NCI-H146 treated with DMSO at 0.1 percent for 48 hours (cell line): ENCODE results near the gene GOLGA3.
A peak's percentile ranks its signal among the peaks of the same experiment; 100 is the strongest.
"Not testable (repeated sequence)": the region's sequence is repeated elsewhere in the genome, so short reads cannot be mapped to it uniquely, and the experiment has no call there.

ENCODE experiments used
- DNase-seq: peaks from one replicate; lab custom pipeline; 2025; ENCODE audit not compliant: unreplicated experiment; lab: John Stamatoyannopoulos, UW

Gene GOLGA3

GRCh38 chr12:132779781-132780353, 48.8 kb downstream of the GOLGA3 start:
- DNase-seq, result no peak

GRCh38 chr12:132777614-132778013, 51.1 kb downstream of the GOLGA3 start:
- DNase-seq, result no peak

GRCh38 chr12:132776816-132777568, 51.7 kb downstream of the GOLGA3 start:
- no peak for DNase-seq

- not testable (repeated sequence) for DNase-seq
These were observed 52.4 kb downstream of the GOLGA3 start for GRCh38 chr12:132776230-132776625.

- DNase-seq, result no peak
These were observed 53.0 kb downstream of the GOLGA3 start for GRCh38 chr12:132775502-132776229.

GRCh38 chr12:132774646-132775275, 53.9 kb downstream of the GOLGA3 start:
- DNase-seq, result no peak

GRCh38 chr12:132774159-132774558, 54.5 kb downstream of the GOLGA3 start:
- no peak for DNase-seq

GRCh38 chr12:132773077-132773955, 55.4 kb downstream of the GOLGA3 start:
- no peak for DNase-seq

GRCh38 chr12:132772606-132773005, 56.1 kb downstream of the GOLGA3 start:
- no peak for DNase-seq

GRCh38 chr12:132771126-132771838, 57.4 kb downstream of the GOLGA3 start:
- DNase-seq, result no peak

- DNase-seq, result no peak
These were observed 62.1 kb downstream of the GOLGA3 start for GRCh38 chr12:132766380-132767085.

- no peak for DNase-seq
These were observed 63.3 kb downstream of the GOLGA3 start for GRCh38 chr12:132765361-132765760.

- no peak for DNase-seq
These were observed 64.4 kb downstream of the GOLGA3 start for GRCh38 chr12:132764231-132764630.

GRCh38 chr12:132761921-132762583, 66.6 kb downstream of the GOLGA3 start:
- DNase-seq, result peak; percentile 50

- DNase-seq, result peak; percentile 8
These were observed 67.4 kb downstream of the GOLGA3 start, which contains the start of gene ANKLE2 for GRCh38 chr12:132761032-132761920. Gene ANKLE2 (minus strand): TSS chr12:132761832. CDS start chr12:132761798, 34 bp downstream.

- no peak for DNase-seq
These were observed 69.3 kb downstream of the GOLGA3 start for GRCh38 chr12:132759359-132759758.

- DNase-seq, result not testable (repeated sequence)
These were observed 69.8 kb downstream of the GOLGA3 start for GRCh38 chr12:132758825-132759224.
